ENCODE measurements around the gene SLIT2. TPM values are rescaled to one million over a fixed set of nuclear protein-coding genes. Genes with fewer than 3 reads are reported as not detected.

Gene SLIT2
- total and polyA plus RNA-seq, 8 donors, result 2.1 to 57.3 (median 5.2) TPM

DNA sequence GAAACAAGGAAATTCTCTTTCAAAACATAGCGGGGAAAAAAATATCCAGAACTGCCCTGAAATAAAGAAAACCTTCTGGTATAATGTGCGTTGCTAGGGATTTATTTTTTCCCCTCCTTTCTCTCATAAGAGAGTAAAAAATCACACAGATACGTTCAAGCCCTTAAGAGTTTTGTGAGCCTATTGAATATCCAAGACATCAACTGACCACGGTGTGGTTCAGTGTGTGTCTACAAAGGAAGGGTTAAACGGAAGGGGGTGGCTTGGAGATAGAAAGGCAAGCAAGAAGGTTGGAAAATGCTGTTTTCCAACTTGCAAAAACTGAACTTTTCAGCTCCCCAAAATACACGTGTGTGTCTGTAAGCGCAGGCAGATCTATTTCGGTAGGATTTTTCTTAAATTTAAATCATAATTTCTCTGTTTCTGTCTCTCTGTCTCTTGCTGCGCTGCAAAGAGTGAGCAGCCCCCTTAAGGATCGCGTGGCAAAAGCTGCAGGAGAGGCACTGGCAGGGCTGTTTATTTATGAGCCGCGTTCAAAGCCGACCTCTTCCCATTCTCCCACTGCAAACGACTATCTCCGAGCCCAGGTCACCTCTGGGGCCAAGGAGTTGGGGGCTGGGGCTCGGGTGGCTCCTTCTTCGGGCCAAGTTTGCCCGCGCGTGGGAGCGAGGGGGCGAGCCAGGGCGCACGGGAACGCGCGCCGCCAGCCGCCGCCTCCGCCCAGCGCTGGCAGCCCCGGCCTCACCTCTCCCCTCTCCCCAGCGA, 492 bp upstream of the SLIT2 start:
- no peaks in the 10 kb centered on the region for H3K36me3 ChIP-seq
- peaks cover 0 to 48% (median 37%) of the 10 kb centered on the region in 3 donors for H3K27me3 ChIP-seq
- peaks cover 0 to 51% (median 37%) of the 10 kb centered on the region in 4 donors for H3K4me1 ChIP-seq
- no peak for TF ChIP-seq POLR2A (IDR thresholded peaks at IDR 0.05)
- TF ChIP-seq, protein P1, sequence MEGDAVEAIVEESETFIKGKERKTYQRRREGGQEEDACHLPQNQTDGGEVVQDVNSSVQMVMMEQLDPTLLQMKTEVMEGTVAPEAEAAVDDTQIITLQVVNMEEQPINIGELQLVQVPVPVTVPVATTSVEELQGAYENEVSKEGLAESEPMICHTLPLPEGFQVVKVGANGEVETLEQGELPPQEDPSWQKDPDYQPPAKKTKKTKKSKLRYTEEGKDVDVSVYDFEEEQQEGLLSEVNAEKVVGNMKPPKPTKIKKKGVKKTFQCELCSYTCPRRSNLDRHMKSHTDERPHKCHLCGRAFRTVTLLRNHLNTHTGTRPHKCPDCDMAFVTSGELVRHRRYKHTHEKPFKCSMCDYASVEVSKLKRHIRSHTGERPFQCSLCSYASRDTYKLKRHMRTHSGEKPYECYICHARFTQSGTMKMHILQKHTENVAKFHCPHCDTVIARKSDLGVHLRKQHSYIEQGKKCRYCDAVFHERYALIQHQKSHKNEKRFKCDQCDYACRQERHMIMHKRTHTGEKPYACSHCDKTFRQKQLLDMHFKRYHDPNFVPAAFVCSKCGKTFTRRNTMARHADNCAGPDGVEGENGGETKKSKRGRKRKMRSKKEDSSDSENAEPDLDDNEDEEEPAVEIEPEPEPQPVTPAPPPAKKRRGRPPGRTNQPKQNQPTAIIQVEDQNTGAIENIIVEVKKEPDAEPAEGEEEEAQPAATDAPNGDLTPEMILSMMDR (IDR thresholded peaks at IDR 0.05), result peak in 1 of 7 experiments; percentile 17
- TF ChIP-seq EP300 (IDR thresholded peaks at IDR 0.05), result no peak
- no peak for TF ChIP-seq POLR2AphosphoS5 (IDR thresholded peaks at IDR 0.05)
- intact Hi-C loops (cut with DNase I; ENCODE audit: low total_unique reads), result no loop called here
- 3 to 7% (median 4%) methylated on average over 23 to 35 of the region's 35 CpGs for WGBS, 5 donors
- H3K27ac ChIP-seq, result peak overlapping the region in 4 of 5 donors; percentile 5 to 71 (median 58)
- no peaks in the 10 kb centered on the region for H3K9me3 ChIP-seq
- H3K4me3 ChIP-seq, result peak overlapping the region; percentile 53 to 78 (median 64)
- peak in 1 of 2 donors; percentile 37 for DNase-seq

DNA sequence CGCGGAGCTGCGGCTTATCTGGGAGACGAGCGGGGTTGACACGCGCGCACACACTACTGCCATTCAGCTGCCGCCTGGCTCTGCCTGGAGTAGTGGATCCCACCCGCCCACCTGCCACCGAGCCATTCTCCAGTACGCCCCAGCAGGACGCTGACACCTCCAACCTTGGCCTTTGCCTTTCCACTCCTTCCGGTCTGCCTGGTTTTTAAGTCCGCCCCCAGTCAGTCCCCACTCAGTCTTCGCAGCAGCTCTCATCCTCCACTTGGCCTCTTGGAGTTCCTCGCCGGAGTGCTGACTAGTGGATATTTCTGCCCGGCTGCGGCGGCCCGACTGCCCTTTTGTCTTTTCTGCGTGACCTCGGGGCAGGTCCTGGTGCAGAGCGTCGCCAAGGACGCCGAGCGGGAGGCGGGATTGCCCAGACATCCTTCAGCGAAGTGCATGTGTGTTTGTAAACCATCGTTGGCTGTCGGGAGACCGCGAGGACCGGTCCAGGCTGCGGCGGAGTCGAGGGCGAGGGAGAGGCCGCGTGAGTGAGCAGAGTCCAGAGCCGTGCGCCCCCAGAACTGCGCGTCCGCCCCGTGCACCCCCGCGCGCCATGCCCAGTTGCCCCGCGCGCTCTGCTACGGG, 1.1 kb downstream of the SLIT2 start:
- intact Hi-C loops (cut with DNase I; ENCODE audit: low total_unique reads), result no loop called here
- peak in 1 of 2 donors; percentile 66 for DNase-seq
- Histone ChIP-seq H3K4me3 (peak overlapping the region; percentile 53 to 78 (median 64)), H3K36me3 (no peaks in the 10 kb centered on the region), H3K27ac (peak overlapping the region in 2 of 5 donors; percentile 69 to 71), H3K27me3 (peaks cover 0 to 48% (median 37%) of the 10 kb centered on the region in 3 donors), H3K9me3 (no peaks in the 10 kb centered on the region), H3K4me1 (peaks cover 0 to 51% (median 38%) of the 10 kb centered on the region in 4 donors)
- TF ChIP-seq POLR2A (IDR thresholded peaks at IDR 0.05) (no peak), POLR2AphosphoS5 (IDR thresholded peaks at IDR 0.05) (no peak), EP300 (IDR thresholded peaks at IDR 0.05) (no peak)
- TF ChIP-seq, protein P1 (IDR thresholded peaks at IDR 0.05), result no peak
- WGBS, 5 donors, result 1 to 4% (median 3%) methylated on average over 41 to 55 of the region's 55 CpGs

DNA sequence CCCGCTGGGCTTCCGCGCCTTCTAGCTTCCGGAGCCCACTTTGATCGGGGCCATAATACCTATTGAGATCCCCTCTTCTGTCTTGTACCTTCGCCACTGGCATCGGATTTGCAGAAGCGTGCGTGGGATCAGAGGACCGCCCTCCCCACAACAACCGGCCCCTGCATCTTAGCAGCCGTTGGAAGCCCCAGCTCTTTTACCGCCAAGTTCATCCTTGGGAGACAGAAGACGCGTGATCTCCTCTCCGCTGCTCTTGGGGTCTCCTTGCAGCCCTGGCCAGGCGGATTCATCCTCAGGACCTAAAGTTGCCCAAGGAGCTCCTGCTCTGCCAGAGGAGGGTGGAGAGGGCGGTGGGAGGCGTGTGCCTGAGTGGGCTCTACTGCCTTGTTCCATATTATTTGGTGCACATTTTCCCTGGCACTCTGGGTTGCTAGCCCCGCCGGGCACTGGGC, 1.6 kb downstream of the SLIT2 start:
- Histone ChIP-seq H3K4me3 (peak overlapping the region; percentile 53 to 78 (median 64)), H3K9me3 (no peaks in the 10 kb centered on the region), H3K27me3 (peaks cover 0 to 48% (median 37%) of the 10 kb centered on the region in 3 donors), H3K4me1 (peaks cover 0 to 51% (median 40%) of the 10 kb centered on the region in 4 donors), H3K27ac (peak overlapping the region in 2 of 5 donors; percentile 69 to 71), H3K36me3 (no peaks in the 10 kb centered on the region)
- intact Hi-C loops (cut with DNase I; ENCODE audit: low total_unique reads), result no loop called here
- WGBS, 5 donors, result 3 to 7% (median 5%) methylated on average over 18 to 21 of the region's 21 CpGs
- no peak for TF ChIP-seq POLR2A (IDR thresholded peaks at IDR 0.05)
- TF ChIP-seq EP300 (IDR thresholded peaks at IDR 0.05), result no peak
- TF ChIP-seq, protein P1 (IDR thresholded peaks at IDR 0.05), result no peak
- TF ChIP-seq POLR2AphosphoS5 (IDR thresholded peaks at IDR 0.05), result no peak
- peak in 1 of 2 donors; percentile 28 for DNase-seq

DNA sequence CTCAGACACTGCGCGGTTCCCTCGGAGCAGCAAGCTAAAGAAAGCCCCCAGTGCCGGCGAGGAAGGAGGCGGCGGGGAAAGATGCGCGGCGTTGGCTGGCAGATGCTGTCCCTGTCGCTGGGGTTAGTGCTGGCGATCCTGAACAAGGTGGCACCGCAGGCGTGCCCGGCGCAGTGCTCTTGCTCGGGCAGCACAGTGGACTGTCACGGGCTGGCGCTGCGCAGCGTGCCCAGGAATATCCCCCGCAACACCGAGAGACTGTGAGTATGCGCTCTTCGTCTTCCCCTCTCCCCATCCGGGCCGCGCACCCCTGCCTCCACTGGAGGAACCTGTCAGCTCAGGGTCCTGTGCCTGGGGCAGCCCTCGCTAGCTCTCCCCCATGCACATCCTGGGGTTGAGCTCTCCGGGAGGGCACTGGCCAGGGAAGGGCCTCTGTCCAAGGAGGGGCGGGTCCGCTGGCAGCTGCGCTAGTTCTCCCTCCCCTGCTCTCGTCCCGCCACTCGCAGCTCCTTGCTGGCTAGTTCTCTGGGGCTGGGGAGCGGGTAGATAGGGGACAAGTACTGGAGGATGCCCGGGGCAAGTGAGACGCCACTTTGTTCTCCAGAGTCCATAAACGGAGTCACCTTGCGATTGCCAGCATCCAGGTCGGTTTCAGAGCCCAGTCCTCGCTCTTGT, 2.2 kb downstream of the SLIT2 start:
- H3K36me3 ChIP-seq, result no peaks in the 10 kb centered on the region
- peak in 1 of 2 donors; percentile 65 for DNase-seq
- 2 to 7% (median 4%) methylated on average over 20 to 43 of the region's 43 CpGs for WGBS, 5 donors
- peak overlapping the region in 3 of 5 donors; percentile 9 to 71 (median 32) for H3K27ac ChIP-seq
- peaks cover 0 to 51% (median 40%) of the 10 kb centered on the region in 4 donors for H3K4me1 ChIP-seq
- no peaks in the 10 kb centered on the region for H3K9me3 ChIP-seq
- H3K27me3 ChIP-seq, result peaks cover 0 to 48% (median 37%) of the 10 kb centered on the region in 3 donors
- intact Hi-C loops (cut with DNase I; ENCODE audit: low total_unique reads), result no loop called here
- TF ChIP-seq, protein P1 (IDR thresholded peaks at IDR 0.05), result no peak
- no peak for TF ChIP-seq EP300 (IDR thresholded peaks at IDR 0.05)
- no peak for TF ChIP-seq POLR2A (IDR thresholded peaks at IDR 0.05)
- TF ChIP-seq POLR2AphosphoS5 (IDR thresholded peaks at IDR 0.05), result no peak
- H3K4me3 ChIP-seq, result peak overlapping the region; percentile 53 to 78 (median 64)
